Measurements from ENCODE around the gene MYBPC1. TPM values are rescaled to one million over a fixed set of nuclear protein-coding genes. Genes with fewer than 3 reads are reported as not detected.

MYBPC1 gene
- total RNA-seq, 1 experiment from 2014 or later: not detected

GRCh38 chr12:101608301-101609133 is 13.7 kb downstream of the MYBPC1 start:
- H3K27me3 Mint-ChIP-seq (ENCODE audit: low read depth): no peaks in the 10 kb centered on the region; the same call in 1 of the 2 replicates

More at GRCh38 chr12:101608301-101609133, 13.7 kb downstream of the MYBPC1 start:
- no peak for TF ChIP-seq CTCF (conservative IDR thresholded peaks at IDR 0.05)
- peaks cover 14% of the 10 kb centered on the region in 2 experiments for H3K4me1 Mint-ChIP-seq
- Histone ChIP-seq H4K20me1 (ENCODE audit: control insufficient read depth, insufficient read depth, insufficient read length) (no peaks in the 10 kb centered on the region), H3K4ac (ENCODE audit: low read depth, low read length) (no peak overlapping the region), H3K27ac (ENCODE audit: insufficient read length, low read depth, low read length) (no peak overlapping the region), H2BK5ac (ENCODE audit: insufficient read length, low read length) (no peak overlapping the region), H2BK12ac (ENCODE audit: insufficient read length, low read depth, low read length) (no peak overlapping the region), H2AK5ac (ENCODE audit: insufficient read length, low read length) (no peak overlapping the region), H3K4me1 (ENCODE audit: insufficient read depth, low read length) (0 out of 2 replicates have a peak, but pooled peaks cover 6% of the 10 kb centered on the region), H4K5ac (ENCODE audit: insufficient read length, low read depth, low read length) (no peak overlapping the region), H3K14ac (ENCODE audit: insufficient read depth, low read length) (no peak overlapping the region), H4K8ac (replicated peaks; ENCODE audit: insufficient read length, low read depth, low read length) (no peak overlapping the region), H3K79me2 (ENCODE audit: insufficient read depth, low read length) (no peaks in the 10 kb centered on the region), H3K56ac (ENCODE audit: insufficient read length, low read depth, low read length) (no peak overlapping the region), H4K91ac (ENCODE audit: insufficient read length, low read depth, low read length) (no peak overlapping the region), H3T11ph (ENCODE audit: low read length) (no peak overlapping the region), H3K27me3 (ENCODE audit: insufficient read depth, low read length) (no peaks in the 10 kb centered on the region), H3K18ac (ENCODE audit: insufficient read length, low read depth, low read length) (no peak overlapping the region), H2BK120ac (ENCODE audit: low read depth, low read length, poor library complexity, severe bottlenecking) (no peak overlapping the region), H3K23ac (ENCODE audit: insufficient read length, low read depth, low read length) (no peak overlapping the region), H2BK15ac (ENCODE audit: low read depth, low read length) (no peak overlapping the region), H3K4me2 (ENCODE audit: insufficient read depth, insufficient read length, low read length) (no peak overlapping the region), H3K79me1 (ENCODE audit: insufficient read depth, low read depth, low read length, poor library complexity, severe bottlenecking) (no peaks in the 10 kb centered on the region), H3K9ac (ENCODE audit: extremely low read depth, insufficient read length, low read length) (no peak overlapping the region), H2BK20ac (ENCODE audit: low read depth, low read length, poor library complexity, severe bottlenecking) (no peak overlapping the region), H2AFZ (ENCODE audit: low read length) (no peak overlapping the region), H3K23me2 (ENCODE audit: insufficient read length, low read depth, low read length, poor library complexity, severe bottlenecking) (no peaks in the 10 kb centered on the region), H3K9me3 (ENCODE audit: control insufficient read depth, low read depth, low read length) (no peaks in the 10 kb centered on the region)
- H3K4me3 Mint-ChIP-seq: no peak overlapping the region
- no peaks in the 10 kb centered on the region for H3K9me3 Mint-ChIP-seq
- no peak for DNase-seq
- H3K36me3 Mint-ChIP-seq (ENCODE audit: insufficient read depth in 1 of 3, low read depth in 3 of 3): no peaks in the 10 kb centered on the region
- H3K27ac Mint-ChIP-seq: no peak overlapping the region
- no CpG with 5 or more reads among the region's 10 CpGs for WGBS (ENCODE audit: extremely low coverage, insufficient read length, low lambda C conversion rate)
